Keratinocyte (primary cell): Measurements from ENCODE around the gene EDA. TPM values are rescaled to one million over a fixed set of nuclear protein-coding genes. Genes with fewer than 3 reads are reported as not detected.

ENCODE experiments used
- DNase-seq: peaks from one replicate; pipeline ENCODE4 v3.0.0-alpha.2; 2011; ENCODE audit warnings: low read depth, missing footprints, low spot score
- FAIRE-seq: peaks from 2 replicates; lab custom pipeline; 2011; peaks lifted over from hg19 to GRCh38; lab: Jason Lieb, UNC
- H2AFZ ChIP-seq: 2 replicates; pipeline ENCODE4 v1.6.0; 2012; ENCODE audit warnings: low read length, control low read depth, inconsistent platforms; ENCODE audit not compliant: control insufficient read depth
- H3K27ac ChIP-seq: 2 replicates; pipeline ENCODE4 v1.5.1; 2011; ENCODE audit warnings: low read length; ENCODE audit not compliant: control insufficient read depth, insufficient read depth
- H3K27me3 ChIP-seq: 3 replicates; pipeline ENCODE4 v1.6.0; 2011; ENCODE audit warnings: low read length; ENCODE audit not compliant: control insufficient read depth, insufficient read depth; ENCODE audit errors: extremely low read depth
- H3K36me3 ChIP-seq, 2 experiments: 2 replicates in 1 of 2; 3 replicates in 1 of 2; pipeline ENCODE4 v1.5.1; 2011; ENCODE audit warnings: low read length in 2 of 2, mild to moderate bottlenecking in 1 of 2; ENCODE audit not compliant: control insufficient read depth in 2 of 2, insufficient read depth in 2 of 2; ENCODE audit errors: extremely low read depth in 1 of 2
- H3K4me1 ChIP-seq: 3 replicates; pipeline ENCODE4 v1.5.1; 2011; ENCODE audit warnings: low read length; ENCODE audit not compliant: control insufficient read depth, insufficient read depth; ENCODE audit errors: extremely low read depth
- H3K4me2 ChIP-seq: 3 replicates; pipeline ENCODE4 v1.6.0; 2011; ENCODE audit warnings: low read depth, low read length; ENCODE audit not compliant: control insufficient read depth, insufficient read depth; ENCODE audit errors: extremely low read depth
- H3K4me3 ChIP-seq, 3 experiments: fragments of 200-600 bp in 1 of 3; sonication (generic) in 1 of 3; 2 replicates in 2 of 3; 3 replicates in 1 of 3; pipeline ENCODE4 v1.5.1; 2011 to 2016; ENCODE audit warnings: low read length in 3 of 3, mild to moderate bottlenecking in 3 of 3, control low read depth in 2 of 3, inconsistent platforms in 1 of 3, low read depth in 1 of 3, mixed read lengths in 1 of 3, mixed run types in 1 of 3, moderate library complexity in 1 of 3; ENCODE audit not compliant: control insufficient read depth in 2 of 3, insufficient read depth in 2 of 3; ENCODE audit errors: extremely low read depth in 1 of 3
- H3K79me2 ChIP-seq: 2 replicates; pipeline ENCODE4 v1.6.0; 2012; ENCODE audit warnings: low read length; ENCODE audit not compliant: control insufficient read depth, insufficient read depth
- H3K9ac ChIP-seq: 3 replicates; pipeline ENCODE4 v1.6.0; 2011; ENCODE audit warnings: low read length; ENCODE audit not compliant: control insufficient read depth, insufficient read depth; ENCODE audit errors: extremely low read depth
- H3K9me1 ChIP-seq: 3 replicates; pipeline ENCODE4 v1.6.0; 2011; ENCODE audit warnings: low read length; ENCODE audit not compliant: control insufficient read depth, insufficient read depth; ENCODE audit errors: extremely low read depth
- H3K9me3 ChIP-seq: 2 replicates; pipeline ENCODE4 v1.5.1; 2012; ENCODE audit warnings: low read depth, low read length; ENCODE audit not compliant: control insufficient read depth
- H4K20me1 ChIP-seq: 3 replicates; pipeline ENCODE4 v1.6.0; 2011; ENCODE audit warnings: low read length; ENCODE audit not compliant: control insufficient read depth, insufficient read depth; ENCODE audit errors: extremely low read depth
- CTCF ChIP-seq, 3 experiments: IDR thresholded peaks in 1 of 3; conservative IDR thresholded peaks in 1 of 3; optimal IDR thresholded peaks in 1 of 3; 2 replicates in 2 of 3; 3 replicates in 1 of 3; pipeline versions ENCODE3 to v1.5.1; 2011; ENCODE audit warnings: low read length in 3 of 3, mild to moderate bottlenecking in 3 of 3, moderate library complexity in 2 of 3, control low read depth in 1 of 3, inconsistent platforms in 1 of 3; ENCODE audit not compliant: insufficient read depth in 2 of 3; ENCODE audit errors: extremely low read depth in 1 of 3
- EZH2 ChIP-seq: IDR thresholded peaks from one replicate; pipeline ENCODE4 v1.6.1; 2012; ENCODE audit warnings: inconsistent platforms, mild to moderate bottlenecking, low read length, moderate library complexity
- dilution Hi-C: fragments of 300-500 bp; cut with MboI; formaldehyde crosslinking; loops from one replicate; pipeline ENCODE4 v1.7.0; 2020; ENCODE audit warnings: low sequenced_read_pairs; ENCODE audit not compliant: extremely low pct_ligation_motif_present
- polyA plus RNA-seq, 5 experiments: library from polyadenylated mRNA; depleted of rRNA in 3 of 5; stranded (reverse) in 3 of 5; stranded (forward) in 1 of 5; unstranded in 1 of 5; fragments of >200 nt; gene quantifications; 1 replicate in 1 of 5; 2 replicates in 3 of 5; 3 replicates in 1 of 5; pipeline versions ENCODE4 v1.2.1 to v1.2.3, GENCODE V29; 2011 to 2012; ENCODE audit warnings: missing spikeins in 2 of 5, low read depth in 1 of 5, low replicate concordance in 1 of 5

Gene EDA
- polyA plus RNA-seq, 1 donor (not counting 4 experiments of a cell fraction or from before 2014, with no cell fraction given), result 0.75 TPM

- Histone ChIP-seq H3K9ac (no peak overlapping the region), H3K4me1 (no peaks in the 10 kb centered on the region), H3K4me2 (no peak overlapping the region), H3K9me1 (no peaks in the 10 kb centered on the region), H3K27ac (no peak overlapping the region), H3K9me3 (no peaks in the 10 kb centered on the region), H3K4me3 (no peak overlapping the region), H2AFZ (no peak overlapping the region), H3K27me3 (no peaks in the 10 kb centered on the region), H3K79me2 (no peaks in the 10 kb centered on the region), H4K20me1 (no peaks in the 10 kb centered on the region), H3K36me3 (no peaks in the 10 kb centered on the region)
- no peak for DNase-seq
- FAIRE-seq, result no peak
- TF ChIP-seq CTCF (optimal IDR thresholded peaks at IDR 0.05 in 1 of 3, IDR thresholded peaks at IDR 0.05 in 1 of 3, conservative IDR thresholded peaks at IDR 0.05 in 1 of 3; ENCODE audit: extremely low read depth in 1 of 3, insufficient read depth in 2 of 3, low read length in 3 of 3) (no peak), EZH2 (no peak)
- dilution Hi-C loops, result no loop called here
Measured at GRCh38 chrX:69987691-69988090, 371.8 kb downstream of the EDA start.

GRCh38 chrX:69988955-69989394 lies 373.1 kb downstream of the EDA start:
- no peak overlapping the region for H3K9ac ChIP-seq
- DNase-seq, result no peak
- H3K9me3 ChIP-seq, result no peaks in the 10 kb centered on the region
- H3K4me1 ChIP-seq, result no peaks in the 10 kb centered on the region
- no peaks in the 10 kb centered on the region for H3K9me1 ChIP-seq
- no peak overlapping the region for H3K4me3 ChIP-seq
- no peaks in the 10 kb centered on the region for H3K36me3 ChIP-seq
- FAIRE-seq, result no peak
- H3K27ac ChIP-seq, result no peak overlapping the region
- dilution Hi-C loops, result no loop called here
- no peak overlapping the region for H2AFZ ChIP-seq
- no peaks in the 10 kb centered on the region for H3K27me3 ChIP-seq
- no peak overlapping the region for H3K4me2 ChIP-seq
- no peaks in the 10 kb centered on the region for H4K20me1 ChIP-seq
- H3K79me2 ChIP-seq, result no peaks in the 10 kb centered on the region
- no peak for TF ChIP-seq CTCF (optimal IDR thresholded peaks at IDR 0.05 in 1 of 3, IDR thresholded peaks at IDR 0.05 in 1 of 3, conservative IDR thresholded peaks at IDR 0.05 in 1 of 3; ENCODE audit: extremely low read depth in 1 of 3, insufficient read depth in 2 of 3, low read length in 3 of 3)
- no peak for TF ChIP-seq EZH2
